Activated T-helper 1 cell treated with Interleukin-2 at 50 U/mL for 16 hours (primary cell): Measurements from ENCODE around the gene RPS4Y2.

Source experiments
- DNase-seq: peaks from one replicate; pipeline ENCODE4 v3.0.0-alpha.2; 2020; ENCODE audit warnings: low read depth

The RPS4Y2 gene

DNA sequence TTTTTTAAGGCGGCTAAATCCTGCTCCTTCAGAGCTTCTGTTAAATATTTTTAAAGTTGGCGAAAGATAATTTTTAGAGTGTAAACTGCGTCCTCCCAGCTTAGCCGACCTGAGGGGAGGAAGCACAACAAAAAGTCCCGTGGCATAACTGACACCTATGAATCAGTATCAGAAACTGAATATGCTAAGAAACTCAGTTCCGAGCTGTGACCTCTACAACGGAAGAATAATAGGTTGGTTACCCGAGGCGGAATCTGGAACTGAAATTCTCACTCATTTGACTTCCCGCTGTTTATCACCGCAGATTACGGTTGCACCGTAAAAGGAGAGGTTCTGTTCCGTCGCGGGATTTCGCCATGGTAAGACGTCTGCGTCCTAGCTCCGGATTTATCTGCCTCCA is at the start of gene RPS4Y2:
Gene RPS4Y2 (plus strand): TSS at position 301 of the 400 bp plus-strand sequence. CDS start 56 bp downstream, at position 357.
- no peak for DNase-seq

DNA sequence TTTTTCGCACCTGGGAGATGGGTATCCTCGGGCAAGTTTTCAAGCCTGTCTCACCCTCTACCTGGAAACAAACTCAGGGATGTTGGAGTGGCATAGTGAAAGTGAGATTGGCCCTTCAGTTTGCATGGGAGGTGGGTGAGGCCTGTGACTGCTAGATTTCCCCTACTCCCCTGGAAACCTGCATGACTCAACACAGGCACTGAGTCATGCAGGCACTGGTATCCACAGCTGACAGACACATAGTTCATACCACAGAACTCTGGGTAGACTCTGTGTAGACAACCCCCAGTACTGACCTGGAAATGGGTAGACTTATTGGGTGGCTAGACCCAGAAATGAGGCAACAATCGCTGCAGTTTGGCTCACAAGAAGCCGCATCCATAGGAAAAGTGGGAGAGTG is 41.5 kb upstream of the RPS4Y2 start:
- DNase-seq: no peak

DNA sequence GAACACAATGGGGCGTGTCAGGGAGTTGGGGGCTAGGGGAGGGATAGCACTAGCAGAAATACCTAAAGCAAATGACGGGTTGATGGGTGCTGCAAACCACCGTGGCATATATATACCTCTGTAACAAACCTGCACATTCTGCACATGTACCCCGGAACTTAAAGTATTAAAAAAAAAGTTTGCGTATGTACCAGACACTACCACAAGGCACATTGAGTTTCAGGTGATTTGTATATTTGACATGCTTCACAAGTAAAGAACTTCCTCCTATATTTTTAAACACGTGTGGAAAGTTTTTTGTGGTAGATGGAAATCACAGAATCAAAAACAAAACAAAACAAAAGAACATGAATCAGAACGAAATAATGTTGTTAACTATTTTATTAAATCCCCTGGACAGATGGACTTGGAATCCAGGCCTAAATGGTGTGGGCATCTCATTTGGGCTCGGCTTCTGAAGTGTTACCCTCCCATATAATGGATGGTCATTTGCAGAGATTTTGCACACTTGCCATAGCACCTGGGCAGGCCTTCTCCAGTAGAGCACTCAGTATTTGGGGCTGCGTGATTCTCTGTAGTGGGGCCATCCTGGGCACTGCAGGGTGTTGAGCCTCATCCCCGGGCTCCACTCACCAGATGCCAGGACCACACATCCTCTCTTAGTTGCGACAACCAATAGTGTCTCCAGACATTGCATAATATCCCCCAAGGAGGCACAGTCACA is 29.6 kb upstream of the RPS4Y2 start:
- DNase-seq: no peak

DNA sequence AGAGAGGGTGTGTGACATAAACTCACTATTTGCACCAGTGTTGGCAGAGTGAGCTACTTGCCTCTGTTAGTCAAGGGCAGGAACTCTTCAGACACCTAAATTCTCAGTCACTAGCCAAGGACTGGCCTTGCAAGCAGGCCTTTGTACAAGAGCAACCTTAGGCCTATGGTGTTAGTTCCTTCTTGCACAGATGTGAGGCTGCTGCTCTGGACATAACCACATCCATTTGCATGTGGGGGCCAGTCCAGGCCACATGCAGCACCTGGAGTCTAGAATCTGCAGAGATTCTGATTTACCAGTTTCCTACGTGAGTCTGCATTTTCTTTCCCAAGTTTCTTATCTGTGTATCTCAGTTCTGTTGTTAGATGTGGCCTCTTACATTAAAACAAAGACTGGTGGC is 20.7 kb upstream of the RPS4Y2 start:
- DNase-seq: no peak

DNA sequence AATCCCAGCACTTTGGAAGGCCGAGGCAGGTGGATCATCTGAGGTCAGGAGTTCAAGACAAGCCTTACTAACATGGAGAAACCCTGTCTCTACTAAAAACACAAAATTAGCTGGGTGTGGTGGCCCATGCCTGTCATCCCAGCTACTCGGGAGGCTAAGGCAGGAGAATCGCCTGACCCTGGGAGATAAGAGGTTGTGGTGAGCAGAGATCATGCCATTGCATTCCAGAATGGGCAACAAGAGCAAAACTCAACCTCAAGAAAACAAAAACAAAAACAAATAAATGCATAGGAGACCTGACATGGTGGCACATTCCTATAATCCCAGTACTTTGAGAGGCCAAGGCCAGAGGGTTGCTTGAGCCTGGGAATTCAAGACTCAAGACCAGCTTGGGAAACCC is 16.1 kb upstream of the RPS4Y2 start:
- DNase-seq: no peak

DNA sequence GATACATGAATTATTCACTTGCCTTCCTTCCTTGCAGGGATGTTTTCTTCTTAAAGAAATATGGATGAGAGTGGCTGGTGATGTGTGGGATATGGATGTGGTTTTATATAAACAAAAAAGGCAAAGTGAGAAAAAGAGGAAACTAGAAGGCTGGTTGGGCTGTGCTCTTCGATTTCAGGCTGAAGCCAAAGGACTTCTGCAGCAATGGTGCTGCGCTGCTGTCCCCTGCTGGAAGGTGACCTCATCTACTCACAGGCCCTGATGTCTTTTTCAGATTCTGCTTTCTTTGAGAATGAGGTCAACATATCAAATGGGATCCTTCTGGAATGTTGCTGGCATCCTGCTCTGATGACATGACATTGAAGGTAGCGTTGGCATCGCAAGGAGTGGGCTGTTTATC is 15.3 kb upstream of the RPS4Y2 start:
- no peak for DNase-seq

DNA sequence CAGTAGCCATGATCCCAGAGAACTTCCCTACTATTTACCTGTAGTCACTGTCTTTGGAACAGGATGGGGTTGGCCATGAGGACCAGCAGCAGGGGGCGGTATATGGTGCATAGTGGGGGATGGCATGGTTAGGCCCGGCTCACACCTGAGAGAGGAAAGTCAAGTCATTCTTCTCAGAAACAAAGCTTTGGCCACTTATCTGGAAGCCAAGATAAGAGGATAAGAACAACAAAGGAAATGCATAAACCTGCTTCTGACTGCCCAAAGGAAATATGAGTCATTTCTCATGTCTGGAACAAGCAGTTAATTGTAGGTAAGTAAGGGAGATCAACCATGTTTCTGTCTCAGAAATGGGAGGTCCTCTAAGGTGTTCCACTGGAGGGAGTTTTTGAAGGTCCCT is 10.8 kb upstream of the RPS4Y2 start:
- DNase-seq: no peak

DNA sequence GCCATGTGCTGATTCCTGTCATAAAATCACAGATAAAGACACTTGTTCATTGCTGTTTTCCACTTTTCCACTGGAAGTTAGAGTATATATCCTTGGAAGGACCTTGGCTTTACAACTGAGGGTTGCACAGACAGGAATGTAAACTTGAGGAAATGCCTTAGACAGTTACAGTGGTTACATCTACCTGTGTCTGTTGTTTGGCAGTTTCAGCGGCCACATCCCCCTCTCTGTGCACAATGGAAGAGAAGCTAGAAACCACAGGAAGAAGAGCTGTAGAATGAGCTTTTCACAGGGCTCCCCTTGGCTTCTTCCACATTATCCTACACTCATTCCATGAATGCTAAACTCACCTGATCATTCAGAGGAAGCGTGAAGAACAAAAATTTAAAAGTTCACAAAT is 9.0 kb upstream of the RPS4Y2 start:
- DNase-seq: no peak

DNA sequence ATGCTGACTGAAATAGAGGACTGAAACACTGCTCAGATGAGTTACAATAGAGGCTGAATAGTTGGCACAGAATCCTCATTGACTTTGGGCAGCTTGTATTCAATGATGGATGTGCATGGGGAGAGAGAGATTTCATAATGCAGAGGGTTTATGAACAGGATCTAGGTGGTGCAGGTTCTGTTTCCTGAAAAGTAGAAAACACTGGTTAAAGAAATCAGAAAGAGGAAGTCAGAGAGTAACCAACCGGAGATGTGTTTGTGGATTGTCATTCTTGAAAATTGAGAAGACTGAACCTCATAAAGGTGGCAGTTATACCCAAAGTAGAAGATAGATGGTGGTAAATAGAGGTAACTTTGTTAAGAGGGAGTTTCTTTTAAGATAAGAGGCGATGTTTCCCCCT is 8.0 kb downstream of the RPS4Y2 start:
- no peak for DNase-seq

DNA sequence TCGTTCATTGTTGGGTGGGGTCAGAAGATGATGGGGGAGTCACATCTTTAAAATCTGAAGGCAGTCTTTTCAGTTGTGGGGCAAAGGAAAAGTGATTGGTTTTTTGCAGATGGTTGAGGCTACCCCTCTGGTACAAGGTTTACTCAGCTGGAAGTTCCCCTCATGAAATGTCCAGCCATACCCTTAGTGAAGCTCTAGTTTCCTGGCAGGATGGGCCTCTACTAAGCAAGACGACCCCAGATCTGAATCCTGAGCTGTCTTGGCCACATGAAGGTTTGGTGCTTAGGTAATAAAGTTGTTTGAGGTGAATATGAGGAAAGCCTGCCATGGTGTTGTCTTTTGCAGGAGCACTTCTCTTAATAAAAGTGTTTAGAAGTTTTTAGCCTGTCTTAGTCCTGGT is 9.2 kb downstream of the RPS4Y2 start:
- DNase-seq: no peak

DNA sequence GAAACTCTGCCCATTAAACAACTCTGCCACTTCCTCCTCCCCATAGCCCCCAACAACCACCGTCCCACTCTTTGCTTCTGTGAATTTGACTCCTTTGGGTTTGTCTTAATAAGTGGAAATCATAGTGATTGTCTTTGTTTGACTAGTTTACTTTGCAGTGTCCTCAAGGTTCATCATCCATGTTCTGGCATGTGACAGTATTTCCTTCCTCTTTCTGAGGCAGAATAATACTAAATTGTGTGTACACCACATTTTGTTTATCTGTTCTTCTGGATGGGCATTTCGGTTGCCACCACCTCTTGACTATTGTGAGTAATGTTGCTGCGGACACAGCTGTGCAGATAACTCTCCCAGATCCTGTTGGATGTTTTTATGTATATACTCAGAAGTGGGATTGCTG is 14.8 kb downstream of the RPS4Y2 start:
- DNase-seq: no peak

DNA sequence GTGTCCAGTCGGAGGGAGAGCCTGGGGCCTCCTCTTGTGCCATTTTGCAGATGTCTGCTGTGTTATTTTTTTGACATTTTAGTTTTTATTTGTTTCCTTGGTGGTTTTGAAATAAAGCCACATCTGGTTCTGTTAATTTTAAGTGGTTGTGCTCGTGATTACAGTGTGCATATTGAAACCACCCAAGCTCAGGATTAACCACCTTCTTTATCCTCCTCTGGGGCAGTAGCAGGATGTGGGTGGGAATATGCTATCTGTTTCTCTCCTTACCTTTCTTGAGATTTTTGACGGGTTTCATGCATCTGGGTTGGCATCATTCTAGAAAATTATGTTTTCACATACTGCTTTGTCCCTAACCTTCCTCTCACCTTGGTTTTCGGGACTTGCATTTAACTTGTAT is 20.2 kb downstream of the RPS4Y2 start:
- DNase-seq: no peak

DNA sequence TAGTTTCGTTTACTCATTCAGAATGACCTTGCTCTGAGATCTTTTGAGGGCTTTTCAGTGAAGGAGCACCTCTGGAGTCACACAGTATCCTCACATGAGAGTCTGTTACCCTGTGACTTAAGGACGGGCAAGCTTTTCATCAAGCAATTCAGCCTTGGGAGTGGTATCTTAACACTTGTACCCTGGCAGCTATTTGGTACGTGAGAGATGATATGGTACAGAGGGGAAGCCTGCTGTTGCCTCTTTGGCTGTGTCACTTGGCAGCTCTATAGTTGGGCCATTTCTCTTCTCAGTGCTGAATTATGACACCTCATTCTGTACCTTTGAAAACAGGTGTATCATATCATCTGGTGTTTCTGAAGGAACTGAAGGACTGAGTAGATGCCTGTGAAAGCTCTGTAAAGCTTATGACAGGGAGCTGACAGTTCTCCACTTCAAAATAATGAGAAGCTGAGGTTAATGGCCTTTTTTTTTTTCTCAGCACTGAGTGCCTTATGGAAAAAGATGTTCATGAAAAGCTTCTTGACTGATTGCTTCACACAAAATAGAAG is 24.3 kb downstream of the RPS4Y2 start:
- DNase-seq: no peak

DNA sequence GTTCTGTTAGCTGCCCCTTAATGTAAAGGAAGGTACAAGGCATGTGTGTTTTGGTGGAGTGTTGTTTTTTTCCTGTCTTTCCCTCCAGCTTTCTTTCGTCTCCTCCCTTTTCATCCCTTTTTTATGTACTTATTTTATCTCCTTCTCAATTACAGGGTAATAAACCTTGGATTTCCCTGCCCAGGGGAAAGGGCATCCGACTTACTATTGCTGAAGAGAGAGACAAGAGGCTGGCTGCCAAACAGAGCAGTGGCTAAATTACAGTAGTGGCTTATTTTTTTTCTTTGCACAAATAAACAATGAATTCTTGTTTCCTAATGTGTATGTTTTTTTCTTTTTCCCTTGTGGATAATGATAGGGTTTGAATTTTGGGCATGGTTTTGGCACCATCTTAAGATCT is 24.9 kb downstream of the RPS4Y2 start:
- DNase-seq: no peak

DNA sequence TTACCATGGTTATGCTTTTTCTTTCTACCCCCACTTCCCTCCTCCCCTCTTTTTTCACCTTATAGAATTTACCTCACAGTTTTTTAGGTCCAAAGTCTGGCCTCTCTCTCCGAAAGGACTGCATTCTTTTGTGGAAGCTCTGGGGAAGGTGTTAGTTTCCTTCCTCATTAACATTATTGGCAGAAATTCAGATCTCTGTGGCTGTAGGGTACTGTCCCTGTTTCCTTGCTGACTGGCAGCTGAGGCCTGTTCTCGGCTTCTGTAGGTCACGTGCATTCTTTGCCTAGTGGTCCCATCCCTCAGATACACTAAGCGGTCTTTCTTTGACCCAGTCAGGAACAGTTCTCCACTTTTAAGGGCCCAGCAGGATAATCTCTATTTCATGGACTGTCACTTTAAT is 25.5 kb downstream of the RPS4Y2 start:
- no peak for DNase-seq

DNA sequence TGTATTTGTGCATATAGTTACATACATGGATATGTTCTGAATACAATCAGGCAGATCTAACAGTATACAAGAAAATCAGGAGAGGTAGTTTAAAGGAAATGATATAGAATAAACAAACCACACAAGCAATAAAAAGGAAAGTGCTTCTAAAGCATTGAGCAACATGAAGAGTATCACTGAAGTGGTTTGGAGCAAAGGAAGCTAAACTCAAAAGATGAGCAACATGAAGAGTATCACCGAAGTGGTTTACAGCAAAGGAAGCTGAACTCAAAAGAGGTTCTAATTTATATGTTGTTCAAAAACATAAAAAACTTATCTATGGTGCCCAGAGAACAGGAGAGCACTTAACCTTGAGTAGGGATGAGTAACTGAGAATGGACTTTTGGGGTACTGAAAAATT is 29.1 kb downstream of the RPS4Y2 start:
- no peak for DNase-seq

DNA sequence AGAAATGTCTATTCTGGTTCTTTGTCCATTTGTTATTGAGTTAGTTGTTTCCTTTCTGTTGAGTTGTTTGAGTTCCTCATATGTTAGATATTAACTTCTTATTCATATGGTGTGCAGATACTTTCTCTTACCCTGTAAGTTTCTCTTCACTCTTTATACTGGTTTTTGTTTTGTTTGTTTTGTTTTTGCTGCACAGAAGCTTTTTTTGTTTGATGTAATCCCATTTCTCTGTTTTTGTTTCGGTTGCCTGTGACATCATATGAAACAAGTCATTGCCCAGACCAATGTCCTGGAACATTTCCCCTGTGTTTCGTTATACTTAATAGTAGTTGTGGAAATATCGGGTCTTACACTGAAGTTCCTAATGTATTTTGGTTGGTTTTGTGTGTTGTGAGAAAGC is 31.2 kb downstream of the RPS4Y2 start:
- no peak for DNase-seq

DNA sequence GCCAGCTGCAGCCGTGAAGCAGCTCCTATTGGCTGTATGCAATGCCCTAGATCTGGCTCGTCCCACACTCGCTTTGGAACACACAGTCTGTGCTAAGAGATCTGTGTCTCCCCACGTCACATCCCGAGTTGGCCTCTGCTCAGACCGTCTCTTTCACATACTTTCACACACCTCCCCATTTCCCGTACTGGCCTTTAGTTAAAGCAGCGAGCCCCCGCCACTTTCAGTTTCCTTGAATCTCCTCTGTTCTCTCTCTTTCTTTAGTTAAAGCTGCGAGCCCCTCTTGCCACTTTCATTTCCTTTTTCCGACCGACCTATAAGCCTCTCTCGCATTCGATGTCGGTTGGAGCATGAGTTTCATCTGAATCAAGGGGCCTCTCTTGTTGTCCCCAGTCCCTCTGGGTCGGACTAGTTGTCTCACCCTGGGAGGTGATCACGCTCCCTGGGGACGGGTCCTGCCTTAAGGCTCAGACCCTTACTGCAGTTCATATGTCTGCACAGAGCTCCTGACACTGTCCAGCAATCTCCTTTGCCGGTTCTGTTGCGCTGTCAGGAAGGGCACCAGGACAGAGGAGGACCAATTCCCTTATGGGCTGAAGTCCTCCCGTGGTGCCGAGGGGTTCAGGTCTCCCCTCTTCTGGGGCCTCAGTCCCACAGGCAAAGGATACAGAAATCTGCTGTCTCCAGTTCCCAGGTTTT is 42.6 kb downstream of the RPS4Y2 start:
- no peak for DNase-seq

DNA sequence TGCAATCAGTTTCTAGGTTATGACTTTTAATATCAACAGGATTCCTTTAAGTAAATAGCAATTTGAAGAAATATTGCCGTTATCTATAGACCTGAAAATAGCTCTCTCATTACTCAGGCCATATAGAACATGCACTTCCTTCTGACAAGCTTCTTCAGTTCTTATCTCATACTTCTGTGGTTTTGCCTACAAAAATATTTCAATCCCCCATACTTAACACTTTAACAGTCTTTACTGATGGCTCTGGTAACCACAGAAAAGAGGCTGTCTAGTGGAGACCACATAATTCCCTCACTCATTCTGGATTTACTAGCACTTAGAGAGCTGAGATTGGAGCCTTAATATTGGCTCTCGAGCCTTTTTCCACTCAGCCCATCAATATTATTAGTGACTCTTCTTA is 46.8 kb downstream of the RPS4Y2 start:
- DNase-seq: no peak

DNA sequence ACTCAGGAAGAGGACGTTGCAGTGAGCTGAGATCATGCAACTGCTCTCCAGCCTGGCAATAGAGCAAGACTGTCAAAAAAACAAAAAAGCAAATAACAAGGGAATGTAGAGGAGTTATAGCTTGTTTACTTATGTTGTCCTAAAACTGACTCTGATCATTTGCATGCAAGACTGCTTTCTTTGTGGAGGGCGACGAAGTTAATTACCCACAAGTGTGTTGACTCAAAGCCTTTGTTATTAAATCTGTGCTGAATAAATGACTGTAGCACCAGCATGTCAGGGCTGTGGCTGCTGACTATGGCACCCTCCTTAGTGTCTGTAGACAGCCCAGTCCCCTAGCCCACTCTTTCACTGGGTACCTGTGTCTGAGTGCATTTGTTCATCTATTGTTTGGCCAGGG is 50.3 kb downstream of the RPS4Y2 start:
- DNase-seq: no peak

DNA sequence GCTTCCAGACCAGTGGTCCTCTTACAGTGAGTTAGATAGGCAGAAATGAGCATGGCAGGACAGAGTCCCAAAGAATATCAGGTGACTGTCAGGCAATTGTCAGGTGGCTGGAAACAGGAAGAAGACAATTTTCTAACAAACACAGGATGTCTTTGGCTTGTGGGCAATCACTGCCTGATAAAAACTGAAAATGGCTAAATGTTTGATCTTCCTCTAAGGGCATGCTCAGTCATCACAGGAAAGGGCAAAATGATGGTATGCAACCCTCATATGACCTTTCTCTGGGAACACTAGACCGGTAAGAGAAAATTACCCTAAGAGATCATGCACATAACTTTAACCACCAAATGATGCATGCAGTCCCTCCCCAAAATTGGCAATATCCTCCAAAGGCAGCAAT is 57.6 kb downstream of the RPS4Y2 start:
- no peak for DNase-seq

DNA sequence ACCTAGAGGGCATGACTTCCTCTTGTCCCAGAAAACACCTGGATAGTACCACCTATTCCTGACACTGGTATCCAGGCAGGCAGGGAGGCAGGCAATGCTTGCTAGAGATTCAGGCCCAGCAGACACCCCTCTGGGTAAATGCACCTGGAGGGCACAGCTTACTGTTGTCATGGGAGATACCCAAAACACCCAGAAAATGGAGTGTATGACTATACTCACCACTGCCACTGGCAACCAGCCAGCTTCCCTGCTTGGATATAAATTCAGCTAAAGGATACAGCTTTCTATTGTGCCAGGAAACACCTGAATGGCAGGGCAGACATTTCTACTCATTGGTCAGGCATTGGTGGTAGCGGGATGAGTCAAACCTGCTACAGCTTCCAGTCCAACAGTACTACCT is 58.9 kb downstream of the RPS4Y2 start:
- no peak for DNase-seq

DNA sequence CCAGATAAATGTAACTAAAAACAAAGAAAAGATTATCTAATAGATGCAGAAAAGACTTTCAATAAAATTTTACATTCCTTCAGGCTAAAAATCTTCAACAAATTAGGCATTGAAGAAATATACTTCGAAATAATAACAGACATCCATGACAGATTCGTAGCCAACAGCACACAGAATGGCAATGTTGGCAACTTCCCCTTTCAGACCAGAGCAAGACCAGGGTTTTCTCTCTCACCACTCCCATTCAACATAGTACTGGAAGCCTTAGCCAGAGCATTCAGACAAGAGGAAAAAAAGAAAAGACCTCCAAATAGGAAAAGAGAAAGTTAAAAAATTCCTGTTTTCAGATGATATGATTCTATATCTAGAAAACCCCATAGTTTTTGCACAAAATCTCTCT is 61.2 kb downstream of the RPS4Y2 start:
- no peak for DNase-seq
